HG02973 (cell line): ENCODE results near the gene PLLP.

Source experiments
- ATAC-seq: cut with Tn5 transposase; IDR thresholded peaks from one replicate; pipeline ENCODE4 v1.9.1; 2021; ENCODE audit warnings: moderate library complexity; ENCODE audit not compliant: unreplicated experiment

The PLLP gene

DNA sequence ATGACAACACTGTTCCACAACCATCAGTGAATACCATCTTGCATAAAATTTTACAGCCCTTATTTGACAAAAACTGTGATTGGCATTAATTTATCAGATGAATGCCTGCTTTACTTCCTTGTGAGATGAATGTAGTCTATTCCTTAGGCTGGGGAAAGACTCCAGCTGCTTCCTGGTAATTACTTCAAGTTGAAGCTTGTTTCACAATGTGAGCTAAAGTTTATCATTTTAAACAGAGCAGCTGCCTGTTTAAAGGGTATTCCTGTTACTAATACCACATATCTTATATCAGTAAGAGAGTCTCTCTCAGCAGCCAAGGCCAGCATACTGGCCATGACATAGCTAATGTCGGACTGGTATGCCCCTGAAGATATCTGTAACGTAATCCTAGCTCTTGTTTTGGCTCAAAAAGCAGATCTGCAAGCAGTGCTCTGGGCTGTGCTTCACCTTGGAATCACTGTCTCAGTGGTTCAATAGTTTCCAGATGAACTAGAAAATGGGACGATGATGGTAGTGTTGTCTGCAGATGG, 52.6 kb downstream of the PLLP start:
- no peak for ATAC-seq

DNA sequence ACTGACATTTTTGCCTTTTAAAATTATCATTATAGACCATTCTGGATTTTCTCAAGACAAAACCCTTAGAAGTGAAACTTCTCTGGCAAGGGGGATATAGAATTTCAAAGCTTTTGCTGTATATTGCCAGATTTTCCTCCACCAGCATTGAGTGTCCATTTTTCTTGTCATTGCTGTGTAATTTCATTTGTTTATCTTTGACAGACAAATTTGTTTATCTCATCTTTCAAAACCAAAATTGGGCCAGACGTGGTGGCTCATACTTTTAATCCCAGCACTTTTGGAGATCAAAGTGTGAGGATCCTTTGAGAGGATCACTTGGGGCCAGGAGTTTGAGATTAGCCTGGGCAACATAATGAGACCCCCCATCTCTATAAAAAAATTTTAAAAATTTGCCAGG, 55.4 kb downstream of the PLLP start:
- no peak for ATAC-seq

DNA sequence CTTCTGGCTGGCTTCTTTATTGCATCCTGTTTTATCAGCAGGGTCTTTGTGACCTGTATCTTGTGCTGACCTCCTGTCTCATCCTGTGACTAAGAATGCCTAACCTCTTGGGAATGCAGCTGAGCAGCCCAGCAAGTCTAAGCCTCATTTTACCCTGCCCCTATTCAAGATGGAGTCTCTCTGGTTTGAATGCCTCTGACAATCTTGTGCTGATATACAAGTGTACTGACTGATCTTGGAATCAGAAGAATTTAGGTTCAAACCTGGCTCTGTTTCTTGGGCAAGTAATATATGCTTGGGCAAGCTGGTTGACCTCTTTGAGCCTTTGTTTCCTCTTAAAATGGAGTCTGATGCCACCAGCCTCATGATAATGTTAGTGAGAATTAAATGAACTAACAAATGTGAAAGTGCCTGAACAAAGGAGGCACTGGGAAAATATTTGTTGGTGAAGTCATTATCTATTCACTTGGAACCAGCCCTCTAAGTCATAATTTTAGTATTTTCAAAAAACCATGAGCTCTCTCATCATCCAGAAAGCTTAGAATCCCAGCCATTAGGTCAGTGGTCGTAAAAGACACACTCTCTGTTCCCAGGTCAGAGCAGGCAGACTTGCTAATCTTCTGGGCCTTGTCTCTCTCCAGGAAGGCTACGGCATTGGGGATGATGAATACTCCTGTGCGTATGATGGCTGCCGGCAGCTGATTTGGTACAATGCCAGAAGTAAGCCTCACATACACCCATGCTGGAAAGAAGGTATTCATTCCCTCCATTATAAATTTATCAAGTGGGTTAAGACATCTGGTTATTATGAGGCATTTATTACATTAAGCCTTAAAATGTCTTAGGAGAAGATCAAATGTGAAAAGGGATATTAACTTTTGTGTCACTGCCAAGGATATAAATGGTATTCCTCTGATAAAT, 57.5 kb downstream of the PLLP start:
- ATAC-seq = no peak

GRCh38 chr16:57225978-57226377, 58.5 kb downstream of the PLLP start:
- no peak for ATAC-seq

- ATAC-seq = no peak
Measured at GRCh38 chr16:57224651-57225335, 59.7 kb downstream of the PLLP start.

- no peak for ATAC-seq
Measured at GRCh38 chr16:57223057-57223456, 61.4 kb downstream of the PLLP start.

DNA sequence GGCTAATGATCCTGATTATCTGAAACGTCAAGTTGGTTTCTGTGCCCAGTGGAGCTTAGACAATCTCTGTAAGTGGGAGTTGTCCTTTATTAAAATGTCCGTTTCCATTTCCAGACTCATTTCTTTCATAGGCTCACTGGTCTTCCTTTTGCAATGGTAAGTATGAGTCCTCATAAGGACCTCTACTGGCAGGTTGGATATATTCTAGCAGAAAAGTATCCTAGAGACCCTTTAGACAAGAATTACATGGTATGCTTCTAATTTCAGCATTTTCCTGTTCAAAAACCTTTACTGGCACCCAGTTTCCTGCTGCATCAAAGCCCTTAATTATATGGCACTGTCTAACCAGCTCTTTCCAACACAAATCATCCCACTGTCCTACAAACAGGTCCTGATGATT, 67.5 kb downstream of the PLLP start:
- ATAC-seq = no peak

DNA sequence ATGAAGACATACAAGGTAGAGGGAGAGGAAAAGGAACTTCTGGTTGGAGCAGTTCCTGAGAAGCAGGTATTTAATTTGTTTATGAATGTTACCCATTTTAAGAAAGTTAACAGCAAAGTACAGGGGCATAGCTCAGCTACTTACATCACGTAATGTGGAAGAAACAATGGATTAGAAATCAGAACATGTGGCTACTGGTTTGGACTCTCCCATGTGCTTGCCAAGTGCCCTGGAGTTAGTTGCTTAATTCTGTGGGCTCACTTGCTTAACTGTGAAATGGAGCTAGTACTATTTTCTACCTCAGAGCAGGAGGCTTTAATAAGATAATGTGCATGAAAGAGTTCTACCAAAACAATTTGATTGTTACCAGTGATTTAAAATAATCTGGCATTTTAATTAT, 71.0 kb downstream of the PLLP start:
- ATAC-seq = no peak

- no peak for ATAC-seq
Measured at GRCh38 chr16:57209780-57210179, 74.7 kb downstream of the PLLP start.

- no peak for ATAC-seq
Measured at GRCh38 chr16:57208926-57209325, 75.5 kb downstream of the PLLP start.
